ENCODE measurements around the gene SUSD4. TPM values are rescaled to one million over a fixed set of nuclear protein-coding genes. Genes with fewer than 3 reads are reported as not detected.
"Not testable (repeated sequence)": the region's sequence is repeated elsewhere in the genome, so short reads cannot be mapped to it uniquely, and the experiment has no call there.

The SUSD4 gene
- total RNA-seq, 2 donors from 2014 or later: 8.8 to 32.6 TPM

DNA sequence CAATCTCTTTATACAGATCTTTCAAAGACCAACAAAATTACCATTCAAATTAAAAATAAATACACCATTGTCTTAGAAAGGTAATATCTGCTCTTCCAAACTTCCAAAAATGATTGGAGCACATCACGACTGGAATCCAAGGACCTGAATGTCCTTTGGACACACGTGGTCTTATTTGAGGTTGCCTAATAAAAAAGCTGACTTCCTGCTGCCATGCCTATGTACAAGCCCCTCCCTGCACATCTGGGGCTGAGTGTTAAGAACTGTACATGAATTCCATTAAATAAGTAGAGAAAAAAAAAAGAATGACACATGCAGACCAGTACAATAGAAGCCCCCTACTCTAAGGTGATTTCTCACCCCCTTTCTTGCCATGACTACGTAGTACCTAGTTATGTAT is 73.6 kb downstream of the SUSD4 start:
- no peak overlapping the region for H3K27ac Mint-ChIP-seq
- H3K4me3 Mint-ChIP-seq: no peak overlapping the region
- no peak for ATAC-seq
- no peaks in the 10 kb centered on the region for H3K9me3 ChIP-seq (ENCODE audit: control insufficient read depth, low read length, poor library complexity, severe bottlenecking)
- H3K36me3 Mint-ChIP-seq (ENCODE audit: low read depth): peaks cover 5% of the 10 kb centered on the region
- peaks cover 13% of the 10 kb centered on the region for H3K4me1 Mint-ChIP-seq
- DNase-seq: no peak
- H3K27me3 Mint-ChIP-seq: no peaks in the 10 kb centered on the region

DNA sequence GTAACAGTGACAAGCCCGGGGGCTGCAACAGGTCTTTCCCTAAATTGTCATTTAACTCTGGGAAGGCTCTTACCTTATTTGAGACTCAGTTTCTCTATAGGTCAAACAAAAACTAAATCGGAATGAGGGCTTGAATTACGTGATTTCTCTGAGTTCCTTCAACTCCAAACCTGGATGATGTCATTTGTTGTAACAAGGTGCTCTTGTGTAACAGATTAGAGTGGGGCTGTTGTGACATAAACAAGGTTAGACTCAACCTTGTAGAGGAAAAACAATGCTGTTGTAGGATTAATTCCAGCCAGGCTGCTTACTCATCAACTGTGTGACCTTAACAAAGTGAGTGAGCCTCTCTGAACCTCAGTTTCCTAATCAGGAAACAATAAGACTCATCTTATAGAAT is 74.4 kb downstream of the SUSD4 start:
- H3K4me1 Mint-ChIP-seq: peaks cover 13% of the 10 kb centered on the region
- H3K27me3 Mint-ChIP-seq: no peaks in the 10 kb centered on the region
- no peaks in the 10 kb centered on the region for H3K9me3 ChIP-seq (ENCODE audit: control insufficient read depth, low read length, poor library complexity, severe bottlenecking)
- peaks cover 7% of the 10 kb centered on the region for H3K36me3 Mint-ChIP-seq (ENCODE audit: low read depth)
- no peak overlapping the region for H3K27ac Mint-ChIP-seq
- ATAC-seq (no peak), DNase-seq (no peak)
- H3K4me3 Mint-ChIP-seq: no peak overlapping the region

GRCh38 chr1:223288826-223289225 is 75.2 kb downstream of the SUSD4 start:
- H3K27me3 Mint-ChIP-seq: no peaks in the 10 kb centered on the region
- no peak overlapping the region for H3K4me3 Mint-ChIP-seq
- peaks cover 7% of the 10 kb centered on the region for H3K36me3 Mint-ChIP-seq (ENCODE audit: low read depth)
- peaks cover 13% of the 10 kb centered on the region for H3K4me1 Mint-ChIP-seq
- no peak overlapping the region for H3K27ac Mint-ChIP-seq
- DNase-seq (no peak), ATAC-seq (no peak)
- no peaks in the 10 kb centered on the region for H3K9me3 ChIP-seq (ENCODE audit: control insufficient read depth, low read length, poor library complexity, severe bottlenecking)

DNA sequence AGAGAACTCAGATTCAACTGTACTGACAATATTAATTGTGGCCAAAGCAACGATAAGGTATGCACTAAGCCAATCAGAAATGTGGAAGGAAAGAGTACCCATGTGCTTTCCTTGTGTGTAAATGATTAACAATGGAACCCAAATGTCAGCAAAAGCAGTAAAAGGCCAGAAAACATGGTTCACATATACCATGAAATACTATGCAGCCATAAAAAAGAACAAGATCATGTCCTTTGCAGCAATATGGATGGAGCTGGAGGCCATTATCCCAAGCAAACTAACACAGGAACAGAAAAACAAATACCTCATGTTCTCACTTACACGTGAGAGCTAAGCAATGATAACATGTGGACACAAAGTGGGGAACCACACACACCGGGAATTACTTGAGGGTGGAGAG is 78.5 kb downstream of the SUSD4 start:
- no peaks in the 10 kb centered on the region for H3K27me3 Mint-ChIP-seq
- no peaks in the 10 kb centered on the region for H3K9me3 ChIP-seq (ENCODE audit: control insufficient read depth, low read length, poor library complexity, severe bottlenecking)
- no peak overlapping the region for H3K27ac Mint-ChIP-seq
- H3K4me3 Mint-ChIP-seq: no peak overlapping the region
- H3K4me1 Mint-ChIP-seq: peaks cover 4% of the 10 kb centered on the region
- ATAC-seq (no peak), DNase-seq (no peak)
- H3K36me3 Mint-ChIP-seq (ENCODE audit: low read depth): peaks cover 7% of the 10 kb centered on the region

- not testable (repeated sequence) for H3K27me3 Mint-ChIP-seq; H3K36me3 Mint-ChIP-seq (ENCODE audit: low read depth); H3K9me3 ChIP-seq (ENCODE audit: control insufficient read depth, low read length, poor library complexity, severe bottlenecking); H3K27ac Mint-ChIP-seq; H3K4me1 Mint-ChIP-seq; H3K4me3 Mint-ChIP-seq; DNase-seq; ATAC-seq
Observed at GRCh38 chr1:223283697-223284096, 80.3 kb downstream of the SUSD4 start.

GRCh38 chr1:223278311-223278710 is 85.7 kb downstream of the SUSD4 start:
- not testable (repeated sequence) for H3K4me3 Mint-ChIP-seq; H3K36me3 Mint-ChIP-seq (ENCODE audit: low read depth)

GRCh38 chr1:223276029-223276428 is 87.9 kb downstream of the SUSD4 start:
- H3K4me3 Mint-ChIP-seq: no peak overlapping the region
- H3K27me3 Mint-ChIP-seq: no peaks in the 10 kb centered on the region
- H3K4me1 Mint-ChIP-seq: peaks cover 7% of the 10 kb centered on the region
- H3K36me3 Mint-ChIP-seq (ENCODE audit: low read depth): peaks cover 2% of the 10 kb centered on the region
- DNase-seq (no peak), ATAC-seq (no peak)
- H3K27ac Mint-ChIP-seq: no peak overlapping the region
- H3K9me3 ChIP-seq (ENCODE audit: control insufficient read depth, low read length, poor library complexity, severe bottlenecking): no peaks in the 10 kb centered on the region

More at GRCh38 chr1:223278311-223278710, 85.7 kb downstream of the SUSD4 start:
- not testable (repeated sequence) for H3K27me3 Mint-ChIP-seq; H3K27ac Mint-ChIP-seq; H3K4me1 Mint-ChIP-seq; DNase-seq; H3K9me3 ChIP-seq (ENCODE audit: control insufficient read depth, low read length, poor library complexity, severe bottlenecking); ATAC-seq

DNA sequence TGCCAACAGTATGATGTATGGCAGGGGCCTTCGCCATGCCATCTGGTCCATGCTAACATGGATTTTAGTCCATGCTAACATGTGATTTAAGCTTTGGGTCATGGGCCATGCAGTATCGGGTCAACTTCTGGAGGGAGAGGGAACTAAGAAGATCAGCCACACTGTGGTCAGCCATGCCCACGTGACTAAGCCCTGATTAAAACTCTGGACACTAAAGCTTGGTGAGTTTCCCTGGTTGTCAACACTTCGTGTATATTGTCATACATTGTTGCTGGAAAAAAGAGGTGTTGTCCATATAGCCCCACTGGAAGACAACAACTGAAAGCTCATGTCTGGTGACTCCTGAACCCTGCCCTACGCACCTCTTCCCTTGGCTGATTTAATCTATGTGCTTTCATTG is 90.5 kb downstream of the SUSD4 start:
- DNase-seq (no peak), ATAC-seq (no peak)
- no peaks in the 10 kb centered on the region for H3K36me3 Mint-ChIP-seq (ENCODE audit: low read depth)
- no peaks in the 10 kb centered on the region for H3K27me3 Mint-ChIP-seq
- no peaks in the 10 kb centered on the region for H3K9me3 ChIP-seq (ENCODE audit: control insufficient read depth, low read length, poor library complexity, severe bottlenecking)
- peak overlapping the region; percentile 1 for H3K27ac Mint-ChIP-seq
- H3K4me1 Mint-ChIP-seq: peaks cover 14% of the 10 kb centered on the region
- no peak overlapping the region for H3K4me3 Mint-ChIP-seq

GRCh38 chr1:223271085-223271781 is 92.7 kb downstream of the SUSD4 start:
- Mint-ChIP-seq H3K4me3 (no peak overlapping the region), H3K36me3 (ENCODE audit: low read depth) (no peaks in the 10 kb centered on the region), H3K4me1 (peaks cover 14% of the 10 kb centered on the region), H3K27ac (no peak overlapping the region), H3K27me3 (no peaks in the 10 kb centered on the region)
- ATAC-seq (no peak), DNase-seq (no peak)
- no peaks in the 10 kb centered on the region for H3K9me3 ChIP-seq (ENCODE audit: control insufficient read depth, low read length, poor library complexity, severe bottlenecking)

- no peak for DNase-seq
- H3K4me3 Mint-ChIP-seq: no peak overlapping the region
- no peak for ATAC-seq
- no peaks in the 10 kb centered on the region for H3K36me3 Mint-ChIP-seq (ENCODE audit: low read depth)
- H3K9me3 ChIP-seq (ENCODE audit: control insufficient read depth, low read length, poor library complexity, severe bottlenecking): no peaks in the 10 kb centered on the region
- peaks cover 14% of the 10 kb centered on the region for H3K4me1 Mint-ChIP-seq
- H3K27me3 Mint-ChIP-seq: no peaks in the 10 kb centered on the region
- H3K27ac Mint-ChIP-seq: no peak overlapping the region
Observed at GRCh38 chr1:223270155-223270554, 93.8 kb downstream of the SUSD4 start.

- Mint-ChIP-seq H3K4me3 (no peak overlapping the region), H3K36me3 (ENCODE audit: low read depth) (no peaks in the 10 kb centered on the region), H3K27ac (no peak overlapping the region), H3K27me3 (no peaks in the 10 kb centered on the region), H3K4me1 (peaks cover 15% of the 10 kb centered on the region)
- H3K9me3 ChIP-seq (ENCODE audit: control insufficient read depth, low read length, poor library complexity, severe bottlenecking): no peaks in the 10 kb centered on the region
- no peak for DNase-seq
- no peak for ATAC-seq
Observed at GRCh38 chr1:223269006-223269405, 95.0 kb downstream of the SUSD4 start.

DNA sequence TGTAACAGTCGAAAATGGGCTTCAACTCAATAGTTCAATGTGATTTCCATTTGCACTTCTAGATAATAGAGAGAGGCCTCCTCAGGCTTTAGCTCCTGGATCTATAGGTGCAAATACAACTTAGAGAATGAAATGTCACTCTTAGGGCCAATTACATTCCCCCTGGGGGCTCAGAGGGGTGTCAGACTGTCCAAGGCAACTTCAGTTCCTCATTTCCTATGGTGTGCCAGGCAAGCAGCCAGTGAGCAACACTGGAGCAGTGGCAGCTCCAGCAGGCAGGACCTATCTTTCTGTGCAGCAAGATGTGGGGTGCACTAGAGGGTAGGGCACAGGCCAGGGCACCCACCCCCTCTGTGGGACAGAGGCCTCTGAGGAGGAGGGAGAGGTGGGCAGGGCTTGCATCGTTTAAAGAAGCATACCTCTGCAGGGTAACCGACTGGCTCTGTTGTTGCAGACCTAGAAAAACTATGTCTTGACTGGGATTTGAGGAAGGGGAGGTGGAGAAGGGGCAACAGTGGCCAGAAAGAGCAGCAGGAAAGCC is 97.3 kb downstream of the SUSD4 start:
- no peak for ATAC-seq
- H3K4me3 Mint-ChIP-seq: no peak overlapping the region
- H3K27ac Mint-ChIP-seq: no peak overlapping the region
- H3K36me3 Mint-ChIP-seq (ENCODE audit: low read depth): peaks cover 2% of the 10 kb centered on the region
- DNase-seq: no peak
- H3K9me3 ChIP-seq (ENCODE audit: control insufficient read depth, low read length, poor library complexity, severe bottlenecking): no peaks in the 10 kb centered on the region
- no peaks in the 10 kb centered on the region for H3K27me3 Mint-ChIP-seq
- H3K4me1 Mint-ChIP-seq: peaks cover 14% of the 10 kb centered on the region

DNA sequence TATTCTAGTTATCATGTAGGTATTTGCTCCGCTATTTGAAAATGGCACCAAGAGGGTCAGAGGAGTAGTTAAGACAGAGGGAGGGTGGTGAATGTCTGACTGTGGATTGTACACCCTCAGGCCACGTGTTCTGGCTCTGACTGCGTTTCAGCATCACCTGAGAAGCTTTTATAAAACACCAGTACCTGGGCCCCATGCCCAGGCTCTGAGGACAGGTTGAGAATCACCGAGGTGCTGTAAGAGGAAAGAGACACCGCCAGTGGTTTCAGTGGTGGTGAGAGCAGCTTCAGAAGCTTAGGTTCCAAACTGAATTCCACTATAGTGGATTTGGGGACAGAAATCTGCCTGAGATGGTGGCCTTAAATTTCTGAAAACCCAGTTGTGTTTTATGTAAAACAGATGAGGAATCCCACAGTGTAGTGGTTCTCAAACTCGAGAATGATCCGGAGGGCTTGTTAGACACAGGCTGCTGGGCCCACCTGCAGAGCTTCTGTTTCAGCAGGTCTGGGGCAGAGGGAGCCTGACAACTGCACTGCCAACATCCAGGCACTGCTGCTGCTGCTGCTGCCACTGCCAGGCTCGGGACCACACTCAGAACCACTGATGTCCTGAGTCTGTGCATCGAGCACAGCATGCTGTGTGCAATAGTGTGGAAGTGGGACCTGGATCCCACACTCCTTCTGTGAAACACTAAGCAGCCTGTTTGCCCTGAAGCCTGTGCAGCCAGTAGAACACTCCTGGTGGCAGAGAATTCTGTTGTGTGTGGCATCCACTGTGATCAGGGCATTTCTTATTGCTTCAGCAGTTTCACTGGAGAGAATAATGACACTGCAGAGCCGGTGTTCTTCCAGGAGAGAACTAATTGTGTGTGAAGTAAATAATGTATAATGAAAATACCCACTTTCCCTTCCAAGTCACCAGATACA is 98.7 kb downstream of the SUSD4 start:
- H3K36me3 Mint-ChIP-seq (ENCODE audit: low read depth): peaks cover 2% of the 10 kb centered on the region
- H3K9me3 ChIP-seq (ENCODE audit: control insufficient read depth, low read length, poor library complexity, severe bottlenecking): no peaks in the 10 kb centered on the region
- peak overlapping the region; percentile 14 for H3K27ac Mint-ChIP-seq
- H3K27me3 Mint-ChIP-seq: no peaks in the 10 kb centered on the region
- peaks cover 12% of the 10 kb centered on the region for H3K4me1 Mint-ChIP-seq
- no peak for ATAC-seq
- no peak overlapping the region for H3K4me3 Mint-ChIP-seq
- no peak for DNase-seq
